ENCODE measurements around the gene CABP2.

DNA sequence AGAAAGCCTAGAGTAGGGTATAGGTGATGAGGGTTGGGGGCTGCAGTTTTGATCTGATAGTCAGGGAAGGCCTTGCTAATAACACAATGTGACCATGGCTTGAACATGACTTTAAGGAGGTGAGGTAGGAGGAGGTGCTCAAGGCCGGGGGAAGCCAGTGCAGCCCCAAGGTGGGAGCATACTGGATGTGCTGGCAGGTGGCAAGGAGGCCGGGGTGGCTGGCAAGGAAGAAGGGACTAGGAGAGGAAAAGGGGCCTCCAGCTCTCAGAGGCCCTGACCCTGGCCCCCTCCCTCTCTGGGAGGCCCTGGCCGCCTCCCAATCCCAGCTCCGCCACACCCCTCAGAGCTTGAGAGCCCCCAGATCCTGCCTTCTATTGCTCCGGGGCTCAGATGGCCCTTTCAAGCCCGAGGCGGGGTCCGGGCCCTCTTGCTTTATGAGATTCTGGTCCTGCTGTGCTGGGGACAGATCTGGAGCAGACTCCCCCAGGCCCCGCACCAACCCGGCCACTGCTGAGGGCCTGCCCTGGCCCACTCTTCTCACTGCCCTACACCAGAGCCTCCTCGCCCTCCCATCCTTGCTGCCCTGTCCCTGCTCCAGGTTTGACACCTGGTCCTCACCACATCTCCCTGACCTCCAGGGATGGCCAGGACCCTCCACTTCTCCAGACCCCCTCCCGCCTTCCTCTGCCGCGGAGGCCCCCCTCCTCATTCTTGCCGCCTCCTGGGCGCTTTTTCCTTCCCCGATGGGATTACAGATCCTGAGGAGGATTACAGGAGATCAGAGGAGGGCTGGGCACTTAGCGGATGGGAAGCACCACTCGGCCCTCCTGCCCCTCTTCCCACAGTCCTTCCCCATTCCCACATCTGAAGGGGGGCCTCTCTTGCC lies 19.9 kb downstream of the CABP2 start:
- TF ChIP-seq, protein P1, sequence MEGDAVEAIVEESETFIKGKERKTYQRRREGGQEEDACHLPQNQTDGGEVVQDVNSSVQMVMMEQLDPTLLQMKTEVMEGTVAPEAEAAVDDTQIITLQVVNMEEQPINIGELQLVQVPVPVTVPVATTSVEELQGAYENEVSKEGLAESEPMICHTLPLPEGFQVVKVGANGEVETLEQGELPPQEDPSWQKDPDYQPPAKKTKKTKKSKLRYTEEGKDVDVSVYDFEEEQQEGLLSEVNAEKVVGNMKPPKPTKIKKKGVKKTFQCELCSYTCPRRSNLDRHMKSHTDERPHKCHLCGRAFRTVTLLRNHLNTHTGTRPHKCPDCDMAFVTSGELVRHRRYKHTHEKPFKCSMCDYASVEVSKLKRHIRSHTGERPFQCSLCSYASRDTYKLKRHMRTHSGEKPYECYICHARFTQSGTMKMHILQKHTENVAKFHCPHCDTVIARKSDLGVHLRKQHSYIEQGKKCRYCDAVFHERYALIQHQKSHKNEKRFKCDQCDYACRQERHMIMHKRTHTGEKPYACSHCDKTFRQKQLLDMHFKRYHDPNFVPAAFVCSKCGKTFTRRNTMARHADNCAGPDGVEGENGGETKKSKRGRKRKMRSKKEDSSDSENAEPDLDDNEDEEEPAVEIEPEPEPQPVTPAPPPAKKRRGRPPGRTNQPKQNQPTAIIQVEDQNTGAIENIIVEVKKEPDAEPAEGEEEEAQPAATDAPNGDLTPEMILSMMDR (IDR thresholded peaks at IDR 0.05; ENCODE audit: low read depth, low read length, poor library complexity, severe bottlenecking), result no peak
- no peak for TF ChIP-seq EZH2phosphoT487 (IDR thresholded peaks at IDR 0.05; ENCODE audit: borderline replicate concordance, low read length)
